GM19372 (cell line): ENCODE results near the gene VPS13A.

ENCODE experiments used
- ATAC-seq: cut with Tn5 transposase; IDR thresholded peaks from one replicate; pipeline ENCODE4 v1.9.1; 2021; ENCODE audit warnings: mild to moderate bottlenecking, low read depth, moderate library complexity; ENCODE audit not compliant: unreplicated experiment

VPS13A gene

GRCh38 chr9:77454663-77455062, 277.3 kb downstream of the VPS13A start:
- no peak for ATAC-seq

- ATAC-seq = no peak
Observed at GRCh38 chr9:77455312-77455927, 278.1 kb downstream of the VPS13A start.

- ATAC-seq = peak; percentile 69
Observed at GRCh38 chr9:77456829-77457437, 279.6 kb downstream of the VPS13A start.

- peak; percentile 84 for ATAC-seq
Observed at GRCh38 chr9:77457916-77458592, 280.7 kb downstream of the VPS13A start.

GRCh38 chr9:77460938-77461337, 283.6 kb downstream of the VPS13A start:
- ATAC-seq = no peak

- no peak for ATAC-seq
Observed at GRCh38 chr9:77462066-77462465, 284.7 kb downstream of the VPS13A start.

GRCh38 chr9:77463151-77463550, 285.8 kb downstream of the VPS13A start:
- ATAC-seq = no peak

- ATAC-seq = no peak
Observed at GRCh38 chr9:77464661-77465060, 287.3 kb downstream of the VPS13A start.

- ATAC-seq = no peak
Observed at GRCh38 chr9:77469515-77470231, 292.3 kb downstream of the VPS13A start.
